CD4-positive, alpha-beta T cell treated with Interleukin-15 for 4 hours (primary cell): ENCODE data around the gene ZNF630.
"Not testable (repeated sequence)": the region's sequence is repeated elsewhere in the genome, so short reads cannot be mapped to it uniquely, and the experiment has no call there.

Experiments used
- DNase-seq: peaks from one replicate; pipeline ENCODE4 v3.0.0-alpha.2; 2020; ENCODE audit warnings: low spot score

The ZNF630 gene

DNA sequence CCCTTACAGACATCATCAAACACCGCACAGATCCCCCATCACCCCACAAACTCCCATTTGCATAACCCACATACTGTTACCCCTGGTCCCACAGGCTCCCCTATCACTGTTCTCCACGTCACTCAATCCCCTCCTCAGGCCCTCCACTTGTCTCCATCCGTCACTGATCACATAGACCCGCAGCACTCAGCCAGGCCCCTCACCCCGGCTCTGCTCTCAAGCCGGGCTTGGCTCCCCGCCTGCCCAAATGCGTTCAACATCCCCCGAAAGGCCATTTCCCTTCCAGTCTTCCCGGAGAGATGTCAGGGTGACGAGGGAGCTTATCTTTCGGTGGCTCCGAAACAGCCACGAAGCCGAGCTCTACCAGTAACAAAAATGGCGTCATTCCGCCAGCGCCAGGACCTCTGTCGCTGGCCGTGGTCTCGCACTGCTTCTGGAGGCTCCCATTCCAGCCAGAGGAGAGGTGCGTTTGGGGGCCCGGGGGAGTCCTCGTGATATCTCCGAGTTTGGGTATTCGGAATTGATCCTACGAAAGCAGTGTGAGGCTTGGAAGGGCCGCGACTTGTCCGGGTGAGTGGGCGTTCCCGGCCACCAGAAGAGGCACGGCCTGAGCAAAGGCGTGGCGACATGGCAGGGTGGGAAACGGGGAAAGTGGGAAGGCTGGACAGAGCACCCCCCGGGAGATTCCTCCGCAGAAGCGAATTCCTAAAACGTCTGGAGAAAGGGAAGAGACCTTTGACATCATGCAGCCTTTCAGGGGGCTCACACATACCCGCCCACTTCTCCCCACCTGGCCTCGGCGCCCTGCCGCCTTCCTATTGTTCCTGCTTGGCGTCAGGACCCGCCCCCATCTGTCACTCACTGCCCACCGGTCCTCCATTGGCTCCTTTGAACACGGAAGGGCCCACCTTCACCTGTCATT lies at the start of gene ZNF630:
TSS of gene ZNF630 (minus strand) at position 577 of the 922 bp plus-strand sequence. CDS start 4,754 bp downstream, outside the sequence.
- DNase-seq: peak; percentile 61

DNA sequence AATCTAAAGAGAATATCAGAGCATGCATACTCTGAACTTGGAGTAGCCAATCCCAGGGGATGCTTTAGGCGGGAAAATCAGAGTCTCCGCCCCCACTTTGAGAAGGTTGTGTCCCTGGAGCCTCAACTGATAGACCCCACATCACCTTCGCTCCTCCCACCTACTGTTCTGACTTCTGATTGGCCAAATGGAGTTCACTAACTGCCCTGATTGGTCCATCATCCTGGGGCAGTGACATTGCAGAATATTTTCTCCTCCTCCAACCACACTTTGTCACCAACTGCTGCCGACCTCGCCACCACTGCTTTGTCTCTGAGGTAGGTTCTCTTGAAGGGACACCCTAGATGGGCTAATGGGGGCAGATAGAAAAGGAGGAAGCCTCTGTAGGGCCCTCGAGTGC lies 36.3 kb upstream of the ZNF630 start:
- no peak for DNase-seq

DNA sequence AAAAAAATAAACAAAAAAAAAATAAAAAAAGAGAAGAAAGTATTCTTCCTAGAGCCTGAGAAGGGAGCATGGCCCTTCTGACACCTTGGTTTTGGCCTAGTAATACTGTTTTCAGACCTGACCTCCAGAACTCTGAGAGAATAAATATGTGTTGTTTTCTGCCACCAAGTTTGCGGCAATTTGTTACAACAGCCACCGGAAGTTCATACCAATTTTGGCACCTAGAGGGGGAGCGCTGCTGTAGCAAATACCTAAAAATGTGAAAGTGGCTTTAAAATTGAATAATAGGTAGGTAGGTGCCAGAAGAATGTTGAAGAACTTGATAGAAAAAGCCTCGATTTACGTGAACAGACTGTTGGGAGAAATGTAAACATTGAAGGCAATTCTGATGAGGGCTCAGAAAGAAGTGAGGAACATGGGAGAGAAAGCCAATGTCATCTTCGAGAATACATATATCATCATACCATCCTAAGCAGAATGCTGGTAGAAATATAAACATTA lies 31.5 kb upstream of the ZNF630 start:
- DNase-seq: no peak

DNA sequence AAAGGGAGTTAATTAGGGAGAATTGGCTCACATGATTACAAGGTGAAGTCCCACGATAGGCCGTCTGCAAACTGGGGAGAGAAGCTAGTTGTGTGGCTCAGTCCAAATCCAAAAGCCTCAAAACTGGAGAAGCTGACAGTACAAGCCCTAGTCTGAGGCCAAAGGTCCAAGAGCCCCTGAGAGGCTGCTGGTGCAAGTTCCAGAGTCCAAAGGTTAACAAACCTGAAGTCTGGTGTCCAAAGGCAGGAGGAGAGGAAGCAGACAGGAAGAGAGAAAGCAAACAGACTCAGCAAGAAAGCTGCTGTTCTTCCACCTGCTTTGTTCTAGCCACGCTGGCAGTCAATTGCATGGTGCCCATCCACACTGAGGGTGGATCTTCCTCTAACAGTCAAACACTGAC lies 30.0 kb upstream of the ZNF630 start:
- no peak for DNase-seq

- DNase-seq: not testable (repeated sequence)
These were observed 21.1 kb upstream of the ZNF630 start for GRCh38 chrX:48092558-48092957.

- DNase-seq: no peak
These were observed 18.7 kb upstream of the ZNF630 start for GRCh38 chrX:48090123-48090522.

DNA sequence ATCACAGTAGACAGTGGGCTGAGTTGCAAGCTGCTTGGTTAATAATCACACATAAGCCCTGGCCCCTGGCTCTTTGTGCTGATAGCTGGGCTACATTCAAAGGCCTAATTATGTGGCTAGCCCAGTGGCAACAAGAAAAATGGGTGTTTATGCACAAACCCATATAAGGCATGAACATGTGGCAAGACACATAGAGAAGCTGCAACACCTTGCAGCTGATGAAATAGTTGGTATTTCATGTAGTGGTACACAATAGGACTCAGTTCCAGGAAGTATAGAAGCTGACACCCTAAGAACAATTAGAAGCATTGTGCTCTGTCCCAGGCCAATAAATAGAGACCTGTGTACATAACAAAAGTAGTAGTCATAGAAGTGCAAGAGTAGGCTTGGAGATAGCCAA lies 14.6 kb upstream of the ZNF630 start:
- DNase-seq: no peak

GRCh38 chrX:48083706-48084105 lies 12.3 kb upstream of the ZNF630 start:
- no peak for DNase-seq

- peak; percentile 47 for DNase-seq
These were observed 11.8 kb upstream of the ZNF630 start for GRCh38 chrX:48083212-48083611.

DNA sequence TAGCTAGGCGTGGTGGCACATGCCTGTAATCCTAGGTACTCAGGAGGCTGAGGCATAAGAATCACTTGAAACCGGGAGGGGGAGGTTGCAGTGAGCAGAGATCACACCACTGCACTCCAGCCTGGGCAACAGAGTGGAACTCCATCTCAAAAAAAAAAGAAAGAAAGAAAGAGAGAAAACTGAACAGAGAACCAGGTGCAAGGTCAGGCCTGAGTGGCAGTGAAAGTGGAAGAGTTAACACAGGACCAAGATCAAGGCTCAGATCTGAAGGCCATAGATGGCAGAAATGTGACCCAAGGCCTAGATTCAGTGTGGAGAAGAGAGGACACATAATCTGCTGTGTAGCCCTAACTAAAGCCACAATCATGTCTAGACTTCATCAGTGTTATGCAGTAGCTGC lies 4.9 kb upstream of the ZNF630 start:
- DNase-seq: no peak

- DNase-seq: no peak
These were observed 656 bp upstream of the ZNF630 start for GRCh38 chrX:48071986-48072605.

GRCh38 chrX:48068096-48068887 lies 3.1 kb downstream of the ZNF630 start:
- no peak for DNase-seq

DNA sequence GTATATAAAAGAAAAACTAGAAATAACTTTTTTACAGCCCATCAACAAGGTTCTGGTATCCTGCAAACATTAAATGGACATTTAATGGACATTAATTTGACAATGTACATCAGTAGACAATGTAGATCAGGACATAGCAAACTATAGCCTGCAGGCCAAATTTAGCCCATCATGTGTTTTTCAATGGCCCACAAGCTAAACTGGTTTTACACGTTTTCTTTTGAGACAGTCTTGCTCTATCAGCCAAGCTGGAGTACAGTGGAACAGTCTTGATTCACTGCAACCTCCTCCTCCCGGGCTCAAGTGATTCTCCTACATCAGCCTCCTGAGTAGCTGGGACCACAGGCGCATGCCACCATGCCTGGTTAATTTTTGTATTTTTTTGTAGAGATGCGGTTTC lies 7.2 kb downstream of the ZNF630 start:
- DNase-seq: no peak

DNA sequence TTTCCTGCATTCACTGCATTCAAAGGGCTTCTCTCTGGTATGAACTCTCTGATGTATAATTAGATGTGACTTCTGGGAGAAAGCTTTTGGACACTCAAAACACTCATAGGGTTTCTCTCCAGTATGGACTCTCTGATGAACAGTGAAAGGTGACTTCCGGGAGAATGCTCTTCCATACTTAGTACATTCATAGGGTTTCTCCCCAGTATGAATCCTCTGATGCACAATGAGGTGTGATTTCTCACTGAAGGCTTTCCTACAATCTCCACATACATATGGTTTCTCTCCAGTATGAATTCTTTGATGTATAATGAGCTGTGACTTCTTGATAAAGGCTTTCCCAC lies 12.2 kb downstream of the ZNF630 start:
- no peak for DNase-seq

GRCh38 chrX:48058621-48059295 lies 12.7 kb downstream of the ZNF630 start:
- DNase-seq: no peak

DNA sequence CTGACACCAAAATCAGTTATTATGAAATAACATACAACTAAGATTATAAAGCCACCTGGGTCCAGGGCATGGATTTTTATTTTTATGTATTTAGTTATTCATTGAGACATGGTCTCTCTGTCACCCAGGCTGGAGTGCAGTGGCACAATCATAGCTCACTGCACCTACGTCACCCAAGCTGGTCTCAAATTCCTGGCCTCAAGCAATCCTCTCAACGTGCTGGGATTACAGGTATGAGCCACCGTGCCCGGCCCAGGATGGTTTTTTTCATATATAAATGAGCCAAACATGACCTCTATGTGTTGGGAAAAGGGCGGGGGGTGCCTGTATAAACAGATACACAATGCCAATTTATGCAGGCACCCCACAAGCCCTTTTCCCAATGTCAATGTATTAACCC lies 24.6 kb downstream of the ZNF630 start:
- no peak for DNase-seq

- DNase-seq: no peak
These were observed 25.8 kb downstream of the ZNF630 start for GRCh38 chrX:48045410-48046311.

- no peak for DNase-seq
These were observed 28.4 kb downstream of the ZNF630 start for GRCh38 chrX:48043056-48043455.

DNA sequence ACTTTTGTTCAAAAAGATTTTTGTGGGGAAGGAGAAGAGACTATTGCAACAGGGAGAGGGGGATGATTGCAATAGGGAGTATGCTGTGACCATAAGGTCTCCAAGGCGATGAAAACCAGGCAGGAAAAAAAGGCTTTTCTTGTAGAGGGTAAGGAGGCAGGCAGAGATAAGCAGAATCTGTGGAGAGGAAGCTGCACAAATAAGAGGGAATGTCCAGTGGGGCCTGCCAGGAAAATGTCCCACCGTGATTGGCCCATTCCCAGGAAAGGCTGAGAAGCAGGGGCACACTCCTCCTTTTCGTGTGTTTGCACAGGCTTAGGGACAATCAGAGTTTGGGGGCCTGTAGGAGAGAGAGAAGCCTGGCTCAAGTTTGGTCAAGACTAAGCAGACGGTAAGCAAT lies 35.5 kb downstream of the ZNF630 start:
- DNase-seq: no peak

GRCh38 chrX:48030641-48031173 lies 40.7 kb downstream of the ZNF630 start:
- not testable (repeated sequence) for DNase-seq

DNA sequence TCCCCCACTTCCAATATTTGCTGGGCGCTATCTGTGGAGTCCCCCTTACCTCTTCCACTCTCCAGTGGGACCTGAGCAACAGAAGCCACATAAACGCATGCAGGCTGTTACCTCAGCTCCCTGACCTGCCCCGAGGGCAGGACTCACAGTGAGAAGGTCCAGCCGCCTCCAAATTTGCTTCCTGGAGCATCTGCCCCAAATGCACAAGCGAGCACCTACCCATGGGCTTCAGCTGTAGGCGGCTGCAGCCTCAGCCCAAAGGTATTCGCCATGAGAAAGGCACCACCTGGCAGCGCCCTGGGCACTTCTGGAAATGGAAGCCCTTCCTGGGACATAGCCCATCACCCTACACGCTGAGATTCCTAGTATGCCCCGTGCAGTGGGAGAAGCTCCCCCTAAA lies 41.2 kb downstream of the ZNF630 start:
- DNase-seq: no peak
